ENCODE measurements around the gene EPHB1. TPM values are rescaled to one million over a fixed set of nuclear protein-coding genes. Genes with fewer than 3 reads are reported as not detected.

Gene EPHB1
- total RNA-seq, 1 experiment from 2014 or later: 7.0 TPM

DNA sequence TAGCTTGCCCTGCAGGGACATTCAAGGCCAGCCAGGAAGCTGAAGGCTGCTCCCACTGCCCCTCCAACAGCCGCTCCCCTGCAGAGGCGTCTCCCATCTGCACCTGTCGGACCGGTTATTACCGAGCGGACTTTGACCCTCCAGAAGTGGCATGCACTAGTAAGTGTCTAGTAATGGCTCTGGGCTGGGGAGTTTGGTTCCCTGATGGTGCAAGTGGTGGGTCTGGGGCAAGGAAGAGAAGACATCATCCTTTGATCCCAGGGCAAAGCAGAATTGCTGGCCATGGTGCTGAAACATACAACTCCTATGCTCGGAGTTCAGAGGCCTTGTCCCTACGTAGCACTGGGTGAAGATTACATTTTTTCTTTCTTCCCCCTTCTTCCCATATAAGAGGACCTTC is 311.4 kb downstream of the EPHB1 start (continued):
- no peak for TF ChIP-seq ZNF425 (CRISPR knock-in tag; conservative IDR thresholded peaks at IDR 0.05)
- no peak for TF ChIP-seq GRHL2 (CRISPR knock-in tag; IDR thresholded peaks at IDR 0.05; ENCODE audit: insufficient replicate concordance, severe bottlenecking)
- TF ChIP-seq, protein P1, sequence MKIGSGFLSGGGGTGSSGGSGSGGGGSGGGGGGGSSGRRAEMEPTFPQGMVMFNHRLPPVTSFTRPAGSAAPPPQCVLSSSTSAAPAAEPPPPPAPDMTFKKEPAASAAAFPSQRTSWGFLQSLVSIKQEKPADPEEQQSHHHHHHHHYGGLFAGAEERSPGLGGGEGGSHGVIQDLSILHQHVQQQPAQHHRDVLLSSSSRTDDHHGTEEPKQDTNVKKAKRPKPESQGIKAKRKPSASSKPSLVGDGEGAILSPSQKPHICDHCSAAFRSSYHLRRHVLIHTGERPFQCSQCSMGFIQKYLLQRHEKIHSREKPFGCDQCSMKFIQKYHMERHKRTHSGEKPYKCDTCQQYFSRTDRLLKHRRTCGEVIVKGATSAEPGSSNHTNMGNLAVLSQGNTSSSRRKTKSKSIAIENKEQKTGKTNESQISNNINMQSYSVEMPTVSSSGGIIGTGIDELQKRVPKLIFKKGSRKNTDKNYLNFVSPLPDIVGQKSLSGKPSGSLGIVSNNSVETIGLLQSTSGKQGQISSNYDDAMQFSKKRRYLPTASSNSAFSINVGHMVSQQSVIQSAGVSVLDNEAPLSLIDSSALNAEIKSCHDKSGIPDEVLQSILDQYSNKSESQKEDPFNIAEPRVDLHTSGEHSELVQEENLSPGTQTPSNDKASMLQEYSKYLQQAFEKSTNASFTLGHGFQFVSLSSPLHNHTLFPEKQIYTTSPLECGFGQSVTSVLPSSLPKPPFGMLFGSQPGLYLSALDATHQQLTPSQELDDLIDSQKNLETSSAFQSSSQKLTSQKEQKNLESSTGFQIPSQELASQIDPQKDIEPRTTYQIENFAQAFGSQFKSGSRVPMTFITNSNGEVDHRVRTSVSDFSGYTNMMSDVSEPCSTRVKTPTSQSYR (CRISPR knock-in tag; IDR thresholded peaks at IDR 0.05): peak; percentile 37; the same call in 1 of the 2 replicates
- TF ChIP-seq ZNF317 (CRISPR knock-in tag; IDR thresholded peaks at IDR 0.05; ENCODE audit: borderline replicate concordance, low read depth): no peak
- TF ChIP-seq, protein P2, sequence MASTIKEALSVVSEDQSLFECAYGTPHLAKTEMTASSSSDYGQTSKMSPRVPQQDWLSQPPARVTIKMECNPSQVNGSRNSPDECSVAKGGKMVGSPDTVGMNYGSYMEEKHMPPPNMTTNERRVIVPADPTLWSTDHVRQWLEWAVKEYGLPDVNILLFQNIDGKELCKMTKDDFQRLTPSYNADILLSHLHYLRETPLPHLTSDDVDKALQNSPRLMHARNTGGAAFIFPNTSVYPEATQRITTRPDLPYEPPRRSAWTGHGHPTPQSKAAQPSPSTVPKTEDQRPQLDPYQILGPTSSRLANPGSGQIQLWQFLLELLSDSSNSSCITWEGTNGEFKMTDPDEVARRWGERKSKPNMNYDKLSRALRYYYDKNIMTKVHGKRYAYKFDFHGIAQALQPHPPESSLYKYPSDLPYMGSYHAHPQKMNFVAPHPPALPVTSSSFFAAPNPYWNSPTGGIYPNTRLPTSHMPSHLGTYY (CRISPR knock-in tag; IDR thresholded peaks at IDR 0.05): no peak
- TF ChIP-seq, protein P3, sequence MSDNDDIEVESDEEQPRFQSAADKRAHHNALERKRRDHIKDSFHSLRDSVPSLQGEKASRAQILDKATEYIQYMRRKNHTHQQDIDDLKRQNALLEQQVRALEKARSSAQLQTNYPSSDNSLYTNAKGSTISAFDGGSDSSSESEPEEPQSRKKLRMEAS (CRISPR knock-in tag; IDR thresholded peaks at IDR 0.05): peak; percentile 19; the same call in 1 of the 2 replicates
- TF ChIP-seq CBFB (CRISPR knock-in tag; IDR thresholded peaks at IDR 0.05; ENCODE audit: low read depth): no peak
- TF ChIP-seq, protein P4, sequence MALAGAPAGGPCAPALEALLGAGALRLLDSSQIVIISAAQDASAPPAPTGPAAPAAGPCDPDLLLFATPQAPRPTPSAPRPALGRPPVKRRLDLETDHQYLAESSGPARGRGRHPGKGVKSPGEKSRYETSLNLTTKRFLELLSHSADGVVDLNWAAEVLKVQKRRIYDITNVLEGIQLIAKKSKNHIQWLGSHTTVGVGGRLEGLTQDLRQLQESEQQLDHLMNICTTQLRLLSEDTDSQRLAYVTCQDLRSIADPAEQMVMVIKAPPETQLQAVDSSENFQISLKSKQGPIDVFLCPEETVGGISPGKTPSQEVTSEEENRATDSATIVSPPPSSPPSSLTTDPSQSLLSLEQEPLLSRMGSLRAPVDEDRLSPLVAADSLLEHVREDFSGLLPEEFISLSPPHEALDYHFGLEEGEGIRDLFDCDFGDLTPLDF (CRISPR knock-in tag; IDR thresholded peaks at IDR 0.05): no peak

DNA sequence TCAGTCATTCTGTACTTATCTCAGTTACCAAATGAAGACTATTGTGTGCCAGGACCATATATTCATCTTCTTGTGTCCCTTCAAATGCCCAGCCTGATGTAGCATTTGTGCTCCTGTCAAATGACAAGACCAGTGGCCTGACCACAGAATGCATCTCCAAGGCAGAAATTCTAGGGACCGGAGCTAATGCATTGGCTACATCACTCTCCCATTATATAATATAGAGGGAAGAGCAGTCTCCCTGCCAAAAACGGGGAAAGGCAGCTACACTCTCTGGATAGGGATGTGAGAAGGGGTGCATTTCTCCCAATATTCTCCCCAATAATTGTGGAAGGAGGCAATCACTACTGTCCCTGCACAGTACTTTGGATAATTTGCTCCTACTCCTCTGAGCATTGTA is 312.0 kb downstream of the EPHB1 start:
- no peak overlapping the region for H3K4me3 Mint-ChIP-seq
- POLR2A ChIA-PET: no interaction called here
- DNase-seq (ENCODE audit: low spot score): no peak
- no peak for TF ChIP-seq ZNF416 (CRISPR knock-in tag; IDR thresholded peaks at IDR 0.05)
- TF ChIP-seq ATF6 (CRISPR knock-in tag; IDR thresholded peaks at IDR 0.05): no peak
- no peak for TF ChIP-seq ZNF671 (CRISPR knock-in tag; IDR thresholded peaks at IDR 0.05)
- TF ChIP-seq, protein P5, sequence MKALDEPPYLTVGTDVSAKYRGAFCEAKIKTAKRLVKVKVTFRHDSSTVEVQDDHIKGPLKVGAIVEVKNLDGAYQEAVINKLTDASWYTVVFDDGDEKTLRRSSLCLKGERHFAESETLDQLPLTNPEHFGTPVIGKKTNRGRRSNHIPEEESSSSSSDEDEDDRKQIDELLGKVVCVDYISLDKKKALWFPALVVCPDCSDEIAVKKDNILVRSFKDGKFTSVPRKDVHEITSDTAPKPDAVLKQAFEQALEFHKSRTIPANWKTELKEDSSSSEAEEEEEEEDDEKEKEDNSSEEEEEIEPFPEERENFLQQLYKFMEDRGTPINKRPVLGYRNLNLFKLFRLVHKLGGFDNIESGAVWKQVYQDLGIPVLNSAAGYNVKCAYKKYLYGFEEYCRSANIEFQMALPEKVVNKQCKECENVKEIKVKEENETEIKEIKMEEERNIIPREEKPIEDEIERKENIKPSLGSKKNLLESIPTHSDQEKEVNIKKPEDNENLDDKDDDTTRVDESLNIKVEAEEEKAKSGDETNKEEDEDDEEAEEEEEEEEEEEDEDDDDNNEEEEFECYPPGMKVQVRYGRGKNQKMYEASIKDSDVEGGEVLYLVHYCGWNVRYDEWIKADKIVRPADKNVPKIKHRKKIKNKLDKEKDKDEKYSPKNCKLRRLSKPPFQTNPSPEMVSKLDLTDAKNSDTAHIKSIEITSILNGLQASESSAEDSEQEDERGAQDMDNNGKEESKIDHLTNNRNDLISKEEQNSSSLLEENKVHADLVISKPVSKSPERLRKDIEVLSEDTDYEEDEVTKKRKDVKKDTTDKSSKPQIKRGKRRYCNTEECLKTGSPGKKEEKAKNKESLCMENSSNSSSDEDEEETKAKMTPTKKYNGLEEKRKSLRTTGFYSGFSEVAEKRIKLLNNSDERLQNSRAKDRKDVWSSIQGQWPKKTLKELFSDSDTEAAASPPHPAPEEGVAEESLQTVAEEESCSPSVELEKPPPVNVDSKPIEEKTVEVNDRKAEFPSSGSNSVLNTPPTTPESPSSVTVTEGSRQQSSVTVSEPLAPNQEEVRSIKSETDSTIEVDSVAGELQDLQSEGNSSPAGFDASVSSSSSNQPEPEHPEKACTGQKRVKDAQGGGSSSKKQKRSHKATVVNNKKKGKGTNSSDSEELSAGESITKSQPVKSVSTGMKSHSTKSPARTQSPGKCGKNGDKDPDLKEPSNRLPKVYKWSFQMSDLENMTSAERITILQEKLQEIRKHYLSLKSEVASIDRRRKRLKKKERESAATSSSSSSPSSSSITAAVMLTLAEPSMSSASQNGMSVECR (CRISPR knock-in tag; IDR thresholded peaks at IDR 0.05; ENCODE audit: borderline replicate concordance): no peak
- TF ChIP-seq HMGXB4 (CRISPR knock-in tag; IDR thresholded peaks at IDR 0.05): no peak
- TF ChIP-seq TEAD1 (CRISPR knock-in tag; IDR thresholded peaks at IDR 0.05): no peak
- TF ChIP-seq, protein P6, sequence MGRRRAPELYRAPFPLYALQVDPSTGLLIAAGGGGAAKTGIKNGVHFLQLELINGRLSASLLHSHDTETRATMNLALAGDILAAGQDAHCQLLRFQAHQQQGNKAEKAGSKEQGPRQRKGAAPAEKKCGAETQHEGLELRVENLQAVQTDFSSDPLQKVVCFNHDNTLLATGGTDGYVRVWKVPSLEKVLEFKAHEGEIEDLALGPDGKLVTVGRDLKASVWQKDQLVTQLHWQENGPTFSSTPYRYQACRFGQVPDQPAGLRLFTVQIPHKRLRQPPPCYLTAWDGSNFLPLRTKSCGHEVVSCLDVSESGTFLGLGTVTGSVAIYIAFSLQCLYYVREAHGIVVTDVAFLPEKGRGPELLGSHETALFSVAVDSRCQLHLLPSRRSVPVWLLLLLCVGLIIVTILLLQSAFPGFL (CRISPR knock-in tag; IDR thresholded peaks at IDR 0.05; ENCODE audit: borderline replicate concordance): no peak
- TF ChIP-seq FOXJ3 (CRISPR knock-in tag; IDR thresholded peaks at IDR 0.05; ENCODE audit: borderline replicate concordance): no peak

More for the DNA sequence above, 312.0 kb downstream of the EPHB1 start:
- peaks cover 14% of the 10 kb centered on the region for H3K4me1 Mint-ChIP-seq
- ATAC-seq: no peak
- no peaks in the 10 kb centered on the region for H3K36me3 Mint-ChIP-seq
- H3K27me3 Mint-ChIP-seq (ENCODE audit: low read depth): no peaks in the 10 kb centered on the region
- no peak overlapping the region for H3K27ac Mint-ChIP-seq
- H3K9me3 Mint-ChIP-seq: no peaks in the 10 kb centered on the region; the same call in 1 of the 2 replicates
- CTCF ChIA-PET: no interaction called here
